Naive thymus-derived CD4-positive, alpha-beta T cell (primary cell): ENCODE data around the gene CNPPD1. TPM values are rescaled to one million over a fixed set of nuclear protein-coding genes. Genes with fewer than 3 reads are reported as not detected.
"Not testable (repeated sequence)": the region's sequence is repeated elsewhere in the genome, so short reads cannot be mapped to it uniquely, and the experiment has no call there.

Experiments
- ATAC-seq: fragments of 150-1000 bp; cut with Tn5 transposase; 2 replicates; pipeline ENCODE4 v1.10.0; 2021; ENCODE audit warnings: mild to moderate bottlenecking, moderate library complexity
- CTCF ChIA-PET: fragments of 350-600 bp; sonication (Branson Sonifier 250); formaldehyde crosslinking; loops from one replicate; lab custom pipeline; 2021; ENCODE audit warnings: antibody characterized with exemption; lab: Charles Lee
- POLR2A ChIA-PET: fragments of 350-600 bp; sonication (Branson Sonifier 250); formaldehyde crosslinking; loops from one replicate; lab custom pipeline; 2021; ENCODE audit warnings: antibody characterized with exemption, inconsistent platforms; lab: Charles Lee
- DNase-seq, 9 donors: peaks; one replicate each; pipeline versions ENCODE4 v3.0.0 to v3.0.0-alpha.2; 2020 to 2022; ENCODE audit warnings: mixed read lengths in 1 of 9
- H3K27ac ChIP-seq: one replicate; pipeline ENCODE4 v1.7.0; 2013; ENCODE audit warnings: mild to moderate bottlenecking, low read depth, low read length, moderate library complexity
- H3K27me3 ChIP-seq, 2 donors: one replicate each; pipeline ENCODE4 v1.7.0; 2013; ENCODE audit warnings: low read length in 2 of 2, mild to moderate bottlenecking in 2 of 2, moderate library complexity in 2 of 2; ENCODE audit not compliant: control insufficient read depth in 2 of 2, insufficient read depth in 2 of 2
- H3K36me3 ChIP-seq, 3 experiments: 1 replicate in 2 of 3; 2 replicates in 1 of 3; pipeline ENCODE4 v1.7.0; 2013; ENCODE audit warnings: low read length in 3 of 3, mild to moderate bottlenecking in 3 of 3, moderate library complexity in 1 of 3; ENCODE audit not compliant: insufficient read depth in 3 of 3, control insufficient read depth in 2 of 3
- H3K4me1 ChIP-seq, 2 donors: one replicate each; pipeline ENCODE4 v1.7.0; 2013; ENCODE audit warnings: low read length in 2 of 2, mild to moderate bottlenecking in 2 of 2, moderate library complexity in 1 of 2; ENCODE audit not compliant: control insufficient read depth in 2 of 2, insufficient read depth in 2 of 2
- H3K4me3 ChIP-seq: 2 replicates; pipeline ENCODE4 v1.7.0; 2013; ENCODE audit warnings: mild to moderate bottlenecking, low read length
- H3K9me3 ChIP-seq, 3 experiments: 1 replicate in 2 of 3; 2 replicates in 1 of 3; pipeline ENCODE4 v1.7.0; 2013; ENCODE audit warnings: low read length in 3 of 3; ENCODE audit not compliant: control insufficient read depth in 2 of 3
- H3K27ac Mint-ChIP-seq, 9 donors: one replicate each; pipeline ENCODE4 v1.8.0; 2020 to 2022; ENCODE audit warnings: mixed read lengths in 9 of 9, mild to moderate bottlenecking in 8 of 9, moderate library complexity in 5 of 9, inconsistent platforms in 2 of 9
- H3K27me3 Mint-ChIP-seq, 5 donors: one replicate each; pipeline ENCODE4 v1.8.0; 2021 to 2022; ENCODE audit warnings: mixed read lengths in 5 of 5, mild to moderate bottlenecking in 1 of 5
- H3K36me3 Mint-ChIP-seq, 5 donors: one replicate each; pipeline ENCODE4 v1.8.0; 2020 to 2022; ENCODE audit warnings: mixed read lengths in 5 of 5, mild to moderate bottlenecking in 3 of 5, inconsistent platforms in 1 of 5
- H3K4me1 Mint-ChIP-seq, 7 donors: one replicate each; pipeline ENCODE4 v1.8.0; 2020 to 2022; ENCODE audit warnings: mixed read lengths in 7 of 7, mild to moderate bottlenecking in 3 of 7, inconsistent platforms in 1 of 7
- H3K4me3 Mint-ChIP-seq, 10 donors: one replicate each; pipeline ENCODE4 v1.8.0; 2020 to 2022; ENCODE audit warnings: mild to moderate bottlenecking in 10 of 10, mixed read lengths in 10 of 10, moderate library complexity in 6 of 10, inconsistent platforms in 2 of 10
- H3K9me3 Mint-ChIP-seq, 11 donors: one replicate each; pipeline ENCODE4 v1.8.0; 2020 to 2022; ENCODE audit warnings: mixed read lengths in 11 of 11, mild to moderate bottlenecking in 4 of 11, inconsistent platforms in 1 of 11, moderate library complexity in 1 of 11
- intact Hi-C, 2 donors: fragments of 100-400 bp; cut with micrococcal nuclease; formaldehyde crosslinking; loops; one replicate each; pipeline ENCODE4 v1.15.1; 2023
- polyA plus RNA-seq, 2 donors: library from polyadenylated mRNA; unstranded; fragments of 300-500 nt; fragmentation: Illumina TruSeq; gene quantifications; one replicate each; pipeline ENCODE4 v1.2.3, GENCODE V29; 2021
- total RNA-seq, 6 experiments: library from RNA in 5 of 6; stranded (reverse) in 5 of 6; gene quantifications; 1 replicate in 5 of 6; 2 replicates in 1 of 6; pipeline ENCODE4 v1.2.3 and lab custom pipeline; 2021 to 2026

Gene CNPPD1
- total and polyA plus RNA-seq, 7 experiments from 2014 or later: 48.2 to 77.6 (median 64.5) TPM

- DNase-seq: peak in 6 of 9 donors; percentile 21 to 46 (median 32)
- H3K9me3 Mint-ChIP-seq, intact Hi-C loops, ATAC-seq, H3K4me1 ChIP-seq, H3K27me3 ChIP-seq, H3K36me3 Mint-ChIP-seq, H3K36me3 ChIP-seq, H3K9me3 ChIP-seq: not testable (repeated sequence)
- CTCF ChIA-PET: interaction anchor here (1.3 kb wide), 1 partner anchor 80 kb away, joined by 3 read pairs; no protein-coding TSS in a partner anchor
- H3K27me3 Mint-ChIP-seq: peaks cover 0 to 12% (median 8%) of the 10 kb centered on the region in 5 donors
- peak overlapping the region; percentile 41 for H3K4me3 ChIP-seq
- POLR2A ChIA-PET: interaction anchor here (0.6 to 17.4 kb wide), 6 partner anchors 11 to 54 kb away, joined by 3 to 343 read pairs (median 8); partner anchors contain the start of genes CNPPD1 and SLC23A3
- peak overlapping the region; percentile 53 to 91 (median 82) for H3K4me3 Mint-ChIP-seq
- peak overlapping the region; percentile 56 to 94 (median 80) for H3K27ac Mint-ChIP-seq
- H3K4me1 Mint-ChIP-seq: peaks cover 6 to 22% (median 12%) of the 10 kb centered on the region in 7 donors
- H3K27ac ChIP-seq: peak overlapping the region; percentile 14
Observed at GRCh38 chr2:219200502-219201326, 24.0 kb upstream of the CNPPD1 start.

- no peak for ATAC-seq
- peaks cover 0 to 3% (median 0%) of the 10 kb centered on the region in 11 donors for H3K9me3 Mint-ChIP-seq
- intact Hi-C loops: no loop called here
- H3K36me3 ChIP-seq: no peaks in the 10 kb centered on the region
- ChIA-PET CTCF (no interaction called here), POLR2A (interaction anchor here (0.8 to 17.4 kb wide), 6 partner anchors 12 to 79 kb away, joined by 3 to 343 read pairs (median 4); partner anchors contain the start of genes CNPPD1, DNAJB2 and SLC23A3)
- no peak overlapping the region for H3K4me3 ChIP-seq
- no peaks in the 10 kb centered on the region for H3K27me3 ChIP-seq
- peak overlapping the region in 2 of 9 donors; percentile 9 to 10 for H3K27ac Mint-ChIP-seq
- H3K4me3 Mint-ChIP-seq: peak overlapping the region in 8 of 10 donors; percentile 1 to 91 (median 12)
- H3K36me3 Mint-ChIP-seq: peaks cover 0 to 4% (median 0%) of the 10 kb centered on the region in 5 donors
- H3K27me3 Mint-ChIP-seq: peaks cover 0 to 12% (median 10%) of the 10 kb centered on the region in 5 donors
- peak in 1 of 9 donors; percentile 13 for DNase-seq
- no peaks in the 10 kb centered on the region for H3K9me3 ChIP-seq
- H3K27ac ChIP-seq: no peak overlapping the region
- H3K4me1 ChIP-seq: peaks cover 4 to 9% of the 10 kb centered on the region in 2 donors
- peaks cover 6 to 22% (median 12%) of the 10 kb centered on the region in 7 donors for H3K4me1 Mint-ChIP-seq
Observed at GRCh38 chr2:219199470-219200211, 22.9 kb upstream of the CNPPD1 start.

GRCh38 chr2:219198974-219199373 is 22.2 kb upstream of the CNPPD1 start:
- peak overlapping the region in 8 of 10 donors; percentile 1 to 91 (median 8) for H3K4me3 Mint-ChIP-seq
- peaks cover 6 to 22% (median 12%) of the 10 kb centered on the region in 7 donors for H3K4me1 Mint-ChIP-seq
- no peak for ATAC-seq
- peaks cover 0 to 2% (median 0%) of the 10 kb centered on the region in 5 donors for H3K36me3 Mint-ChIP-seq
- H3K27ac Mint-ChIP-seq: peak overlapping the region in 1 of 9 donors; percentile 10
- H3K27me3 ChIP-seq: no peaks in the 10 kb centered on the region
- peaks cover 0 to 3% (median 0%) of the 10 kb centered on the region in 11 donors for H3K9me3 Mint-ChIP-seq
- peaks cover 0 to 12% (median 10%) of the 10 kb centered on the region in 5 donors for H3K27me3 Mint-ChIP-seq
- intact Hi-C loops: no loop called here
- ChIA-PET CTCF (no interaction called here), POLR2A (interaction anchor here (0.8 to 17.4 kb wide), 4 partner anchors 12 to 80 kb away, joined by 3 to 343 read pairs (median 7); partner anchors contain the start of genes CNPPD1, DNAJB2 and SLC23A3)
- H3K27ac ChIP-seq: no peak overlapping the region
- H3K9me3 ChIP-seq: no peaks in the 10 kb centered on the region
- H3K36me3 ChIP-seq: no peaks in the 10 kb centered on the region
- peak in 1 of 9 donors; percentile 19 for DNase-seq
- no peak overlapping the region for H3K4me3 ChIP-seq
- peaks cover 4 to 9% of the 10 kb centered on the region in 2 donors for H3K4me1 ChIP-seq

- Mint-ChIP-seq H3K27me3 (peaks cover 0 to 12% (median 10%) of the 10 kb centered on the region in 5 donors), H3K27ac (peak overlapping the region in 1 of 9 donors; percentile 45), H3K9me3 (peaks cover 0 to 3% (median 0%) of the 10 kb centered on the region in 11 donors), H3K36me3 (peaks cover 0 to 2% (median 0%) of the 10 kb centered on the region in 5 donors), H3K4me3 (no peak overlapping the region), H3K4me1 (peaks cover 6 to 22% (median 12%) of the 10 kb centered on the region in 7 donors)
- Histone ChIP-seq H3K4me3 (no peak overlapping the region), H3K27me3 (no peaks in the 10 kb centered on the region), H3K27ac (no peak overlapping the region), H3K9me3 (no peaks in the 10 kb centered on the region), H3K4me1 (peaks cover 4 to 9% of the 10 kb centered on the region in 2 donors), H3K36me3 (no peaks in the 10 kb centered on the region)
- intact Hi-C loops: no loop called here
- POLR2A ChIA-PET: interaction anchor here (1.2 to 6.8 kb wide), 4 partner anchors 9 to 21 kb away, joined by 4 to 35 read pairs (median 6); partner anchors contain the start of genes CNPPD1 and ZFAND2B
- CTCF ChIA-PET: interaction anchor here (0.6 kb wide), 1 partner anchor 16 kb away, joined by 3 read pairs; no protein-coding TSS in a partner anchor
- no peak for DNase-seq
- ATAC-seq: no peak
Observed at GRCh38 chr2:219197388-219197787, 20.7 kb upstream of the CNPPD1 start.

GRCh38 chr2:219186754-219187456 is 10.2 kb upstream of the CNPPD1 start:
- CTCF ChIA-PET: no interaction called here

More at GRCh38 chr2:219186754-219187456, 10.2 kb upstream of the CNPPD1 start:
- intact Hi-C loops: no loop called here
- no peak overlapping the region for H3K27ac ChIP-seq
- Mint-ChIP-seq H3K4me1 (peaks cover 9 to 23% (median 19%) of the 10 kb centered on the region in 7 donors), H3K4me3 (no peak overlapping the region), H3K36me3 (peaks cover 0 to 21% (median 9%) of the 10 kb centered on the region in 5 donors), H3K9me3 (no peaks in the 10 kb centered on the region), H3K27ac (peak overlapping the region in 6 of 9 donors; percentile 5 to 46 (median 24)), H3K27me3 (no peaks in the 10 kb centered on the region)
- peaks cover 3 to 9% of the 10 kb centered on the region in 2 donors for H3K4me1 ChIP-seq
- no peak overlapping the region for H3K4me3 ChIP-seq
- H3K27me3 ChIP-seq: no peaks in the 10 kb centered on the region
- ATAC-seq (no peak), DNase-seq (peak in 1 of 9 donors; percentile 19)
- H3K9me3 ChIP-seq: no peaks in the 10 kb centered on the region
- H3K36me3 ChIP-seq: peaks cover 11 to 33% (median 25%) of the 10 kb centered on the region in 3 experiments
- POLR2A ChIA-PET: interaction anchor here (1.1 kb wide), 1 partner anchor 10 kb away, joined by 4 read pairs; the partner anchor contains the start of gene CNPPD1
